Activated CD4-positive, alpha-beta T cell treated with anti-CD3 and anti-CD28 coated beads for 24 hours (primary cell): ENCODE data around the gene CNPY1.
"Not testable (repeated sequence)": the region's sequence is repeated elsewhere in the genome, so short reads cannot be mapped to it uniquely, and the experiment has no call there.

Experiments
- DNase-seq, 2 donors: peaks; one replicate each; pipeline ENCODE4 v3.0.0-alpha.2; 2020; ENCODE audit warnings: low read depth in 2 of 2

CNPY1 gene

GRCh38 chr7:155533120-155533826 lies 13.1 kb downstream of the CNPY1 start:
- DNase-seq, result no peak

- no peak for DNase-seq
Measured at GRCh38 chr7:155532792-155533119, 13.6 kb downstream of the CNPY1 start.

GRCh38 chr7:155531681-155532080 lies 14.7 kb downstream of the CNPY1 start:
- no peak for DNase-seq

GRCh38 chr7:155530601-155531000 lies 15.8 kb downstream of the CNPY1 start:
- DNase-seq, result no peak

- DNase-seq, result no peak
Measured at GRCh38 chr7:155529845-155530244, 16.5 kb downstream of the CNPY1 start.

- no peak for DNase-seq
Measured at GRCh38 chr7:155529346-155529745, 17.0 kb downstream of the CNPY1 start.

GRCh38 chr7:155527664-155528063 lies 18.7 kb downstream of the CNPY1 start:
- no peak for DNase-seq

GRCh38 chr7:155526225-155526624 lies 20.1 kb downstream of the CNPY1 start:
- DNase-seq, result no peak

GRCh38 chr7:155524018-155524556 lies 22.3 kb downstream of the CNPY1 start:
- no peak for DNase-seq

- DNase-seq, result no peak
Measured at GRCh38 chr7:155523168-155523675, 23.1 kb downstream of the CNPY1 start.

DNA sequence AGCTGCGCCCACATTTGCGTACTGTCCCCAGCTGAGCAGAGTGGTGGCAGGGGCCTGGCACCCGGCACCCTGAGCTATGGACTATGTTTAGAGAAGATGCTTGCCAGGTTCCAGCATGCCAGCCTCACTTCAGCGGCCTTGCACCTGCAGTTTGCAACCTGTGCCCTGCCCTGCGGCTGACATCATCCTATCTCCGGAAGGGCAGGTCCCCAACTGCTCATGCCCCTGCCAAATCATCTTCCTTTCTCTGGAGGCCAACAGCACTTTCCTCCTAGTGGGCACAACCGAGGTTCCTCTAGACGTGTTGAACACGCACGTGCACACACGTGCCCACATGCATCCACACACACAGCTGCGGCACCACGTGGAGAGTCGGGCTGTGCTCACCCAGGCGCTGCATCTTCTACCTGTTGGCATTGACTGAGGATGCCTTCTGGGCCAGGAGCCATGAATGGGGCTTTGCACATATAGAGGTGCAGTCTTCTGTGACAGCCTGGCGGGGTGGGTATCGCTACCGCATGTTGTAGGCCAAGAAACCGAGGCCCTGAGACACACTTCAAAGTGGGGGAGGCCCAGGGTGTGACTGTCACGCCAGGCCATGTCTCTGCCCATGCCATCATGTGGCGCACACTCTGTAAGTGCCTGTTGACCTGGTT lies 24.5 kb downstream of the CNPY1 start:
- no peak for DNase-seq

- DNase-seq, result no peak
Measured at GRCh38 chr7:155521007-155521742, 25.2 kb downstream of the CNPY1 start.

DNA sequence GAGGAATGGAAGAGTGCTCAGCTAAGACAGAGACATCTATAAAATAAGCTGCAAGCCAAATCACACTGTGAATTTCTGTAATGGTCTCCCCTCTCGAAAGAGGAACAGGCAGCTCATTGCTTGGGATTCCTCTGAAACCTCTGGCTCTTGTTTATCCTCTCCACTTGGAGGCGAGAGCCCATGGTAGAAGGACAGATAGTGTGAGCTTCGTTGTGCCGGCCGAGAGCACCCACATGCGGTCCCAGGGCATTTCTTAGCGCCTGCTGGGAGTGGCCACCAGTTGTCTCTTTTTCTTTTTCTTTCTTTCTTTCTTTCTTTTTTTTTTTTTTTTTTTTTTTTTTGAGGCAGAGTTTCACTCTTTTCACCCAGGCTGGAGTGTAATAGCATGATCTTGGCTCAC lies 26.2 kb downstream of the CNPY1 start:
- no peak for DNase-seq

DNA sequence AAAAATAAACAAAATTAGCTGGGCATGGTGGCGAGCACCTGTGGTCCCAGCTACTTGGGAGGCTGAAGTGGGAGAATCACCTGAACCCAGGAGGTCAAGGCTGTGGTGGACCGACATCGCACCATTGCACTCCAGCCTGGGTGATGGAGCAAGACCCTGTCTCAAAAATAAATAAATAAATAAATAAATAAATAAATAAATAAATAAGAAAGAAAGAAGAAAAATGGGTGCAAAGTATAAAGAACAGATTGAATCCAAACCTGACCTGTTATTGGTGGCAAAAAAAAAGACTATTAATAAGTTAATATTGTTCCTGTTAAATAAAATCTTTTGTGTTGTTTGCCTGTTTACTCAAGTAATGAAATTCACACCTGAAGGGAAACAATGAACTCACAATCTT lies 27.0 kb downstream of the CNPY1 start:
- not testable (repeated sequence) for DNase-seq

DNA sequence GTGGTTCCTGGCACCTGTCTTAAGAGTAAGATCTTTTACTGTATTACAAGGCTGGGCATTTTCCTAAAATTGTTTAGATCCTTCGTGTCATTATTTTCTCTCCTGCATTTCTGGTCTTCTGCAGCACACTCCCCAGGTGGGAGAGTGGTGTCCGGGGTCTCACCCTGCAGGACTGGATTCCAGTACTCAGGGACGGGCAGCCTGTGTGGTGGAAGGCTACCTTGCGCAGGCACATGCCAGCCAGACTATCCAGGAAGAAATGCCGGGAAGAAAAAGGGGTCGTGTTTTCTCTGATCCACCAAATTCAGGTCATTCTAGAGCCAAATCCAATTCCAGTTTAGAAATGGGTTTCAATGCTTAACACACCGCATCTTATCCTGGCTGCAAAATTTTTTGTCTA lies 27.7 kb downstream of the CNPY1 start:
- no peak for DNase-seq

DNA sequence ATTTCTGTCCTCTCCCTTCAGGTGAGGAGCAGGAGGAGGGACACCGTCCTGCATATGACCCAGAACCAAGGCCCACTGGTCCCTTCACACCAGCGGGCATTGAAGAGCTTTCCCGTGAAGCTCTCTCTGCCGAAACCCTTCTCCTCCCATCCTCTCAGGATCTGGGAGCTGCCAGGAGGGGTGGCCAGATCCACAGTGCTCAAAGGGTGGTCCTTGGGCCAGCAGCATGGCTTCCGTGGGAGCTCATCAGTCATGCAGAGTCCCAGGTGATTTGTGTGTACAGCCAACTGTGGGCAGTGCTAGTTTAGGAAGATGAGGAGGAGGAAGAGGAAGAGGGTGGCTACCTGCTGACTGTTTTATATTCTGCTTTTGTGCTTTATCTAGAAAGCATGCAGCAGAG lies 28.4 kb downstream of the CNPY1 start:
- DNase-seq, result no peak

DNA sequence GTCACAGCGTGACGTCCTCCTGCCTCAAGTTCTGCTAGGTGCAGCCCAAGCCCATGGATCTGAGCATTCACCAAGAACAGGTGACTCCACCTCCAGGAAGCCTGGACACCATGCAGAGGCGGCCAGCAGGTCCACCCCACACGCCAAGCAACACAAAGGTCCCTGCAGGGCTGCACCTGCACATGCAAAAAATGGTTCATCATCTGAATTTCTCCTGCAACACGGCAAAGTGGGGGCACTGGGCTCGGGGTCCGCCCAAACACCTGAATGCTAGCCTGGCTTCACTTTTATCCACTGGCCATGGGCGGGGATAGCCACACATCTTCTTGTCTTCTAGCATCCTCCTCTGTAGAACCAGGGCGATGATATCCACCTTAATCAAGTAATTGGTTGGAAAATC lies 28.9 kb downstream of the CNPY1 start:
- no peak for DNase-seq

DNA sequence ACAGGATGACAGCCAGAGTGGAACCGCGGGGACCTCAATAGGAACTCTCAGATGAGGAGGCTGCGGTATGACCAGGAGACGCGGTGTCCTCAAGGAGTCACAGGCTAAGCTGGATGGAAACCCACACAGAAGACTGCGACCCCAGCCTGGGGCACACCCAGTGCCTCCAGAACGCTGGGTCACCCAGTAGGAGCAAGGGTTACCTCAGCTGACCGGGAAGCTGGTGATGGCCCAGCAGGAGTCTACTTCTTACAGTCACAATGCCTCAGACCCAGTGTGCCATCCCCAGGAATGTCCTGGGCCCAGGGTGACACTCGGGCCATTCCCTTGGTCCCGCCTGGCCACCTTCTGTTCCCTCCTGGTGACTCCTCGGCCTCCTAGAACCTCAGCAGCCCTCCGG lies 29.9 kb downstream of the CNPY1 start:
- no peak for DNase-seq

GRCh38 chr7:155515318-155515717 lies 31.0 kb downstream of the CNPY1 start:
- DNase-seq, result no peak

- DNase-seq, result no peak
Measured at GRCh38 chr7:155514296-155514695, 32.1 kb downstream of the CNPY1 start.

DNA sequence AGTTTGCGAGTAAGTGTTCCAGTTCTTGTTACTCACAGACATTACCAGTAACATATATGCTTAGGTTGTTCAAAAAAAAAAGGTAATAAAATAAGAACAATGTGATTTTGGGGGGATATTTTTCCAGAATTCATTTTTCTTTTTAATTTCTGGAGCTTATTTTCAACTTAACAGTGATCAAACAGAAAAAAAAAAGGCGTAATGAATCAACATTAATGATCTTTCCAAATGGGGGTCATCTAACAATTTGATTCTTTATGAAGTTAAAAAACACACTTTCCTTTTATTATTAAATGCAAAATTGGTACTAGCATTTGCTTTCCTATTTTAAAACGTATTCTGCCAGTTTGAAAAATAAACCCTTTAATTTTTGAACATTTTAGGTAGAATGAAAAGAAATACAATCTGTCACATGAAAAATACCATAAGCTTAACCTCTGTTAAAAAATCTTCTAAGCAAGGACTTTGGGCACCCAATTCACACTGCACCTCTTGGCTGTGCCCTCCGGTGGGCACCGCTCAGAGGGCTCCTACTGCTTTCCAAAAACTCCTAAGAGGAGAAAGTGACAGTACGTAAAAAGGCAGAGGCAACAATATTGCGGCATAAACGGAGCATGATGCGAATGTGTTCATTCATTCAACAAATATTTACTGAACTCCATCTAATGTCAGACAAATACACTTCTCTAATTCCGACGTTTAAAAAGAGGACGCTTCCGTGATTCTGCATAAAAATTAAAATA lies 32.6 kb downstream of the CNPY1 start:
- no peak for DNase-seq
